Measurements from ENCODE around the gene TUBA3C. TPM values are rescaled to one million over a fixed set of nuclear protein-coding genes. Genes with fewer than 3 reads are reported as not detected.

Gene TUBA3C
- total and polyA plus RNA-seq, 2 experiments from 2014 or later, result not detected

DNA sequence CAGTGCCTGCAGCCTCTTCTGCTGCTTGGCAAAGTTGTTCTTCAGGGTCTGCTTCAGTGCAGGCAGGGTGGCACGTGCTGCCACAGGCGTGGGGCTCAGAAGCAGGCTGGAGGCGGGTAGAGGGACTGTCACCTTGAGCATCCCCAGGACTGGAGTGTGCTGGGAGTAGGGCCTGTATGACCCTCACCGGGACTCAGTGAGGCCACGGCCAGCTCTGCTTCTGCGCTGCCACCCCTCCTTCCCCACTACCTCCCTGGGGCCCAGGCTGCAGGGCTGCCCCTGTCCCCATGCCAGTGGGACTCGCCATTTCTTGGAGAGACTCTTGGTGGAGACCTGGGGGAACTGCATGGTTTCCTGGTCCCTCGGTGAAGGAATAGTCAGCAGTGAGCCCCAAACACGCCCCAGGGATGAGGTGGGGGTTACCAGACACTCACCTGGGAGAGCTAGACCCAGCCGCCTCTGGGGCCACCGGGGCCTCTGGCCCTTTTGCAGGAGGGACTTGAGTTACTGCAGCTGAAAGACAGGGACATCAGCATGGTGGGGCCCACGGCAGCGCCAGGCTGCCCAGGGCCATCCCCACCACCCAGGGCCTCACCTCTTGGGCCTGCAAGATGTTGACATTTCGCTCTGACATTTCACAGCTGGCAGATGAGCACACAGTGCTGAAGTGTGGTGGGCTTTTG, 29.9 kb downstream of the TUBA3C start:
- H3K79me2 ChIP-seq (replicated peaks; ENCODE audit: insufficient read depth), result no peaks in the 10 kb centered on the region
- no peak for DNase-seq (ENCODE audit: low spot score)
- no peaks in the 10 kb centered on the region for H3F3A ChIP-seq (replicated peaks; ENCODE audit: low read depth)
- H3K27ac ChIP-seq (ENCODE audit: low read depth), result no peak overlapping the region
- H3K36me3 ChIP-seq (ENCODE audit: insufficient read depth), result no peaks in the 10 kb centered on the region; the same call in 1 of the 2 replicates
- peaks cover 97% of the 10 kb centered on the region for H3K9me3 Mint-ChIP-seq
- H4K20me1 ChIP-seq (replicated peaks; ENCODE audit: insufficient read depth), result no peaks in the 10 kb centered on the region
- peaks cover 10% of the 10 kb centered on the region for H3K27me3 Mint-ChIP-seq (ENCODE audit: insufficient read depth, low read depth, poor library complexity)
- no peak overlapping the region for H2AFZ ChIP-seq
- H3K4me2 ChIP-seq, result no peak overlapping the region
- TF ChIP-seq ZNF114 (CRISPR knock-in tag; IDR thresholded peaks at IDR 0.05), result no peak
- no peak for TF ChIP-seq STAT1 (IDR thresholded peaks at IDR 0.05; ENCODE audit: unreplicated experiment)
- no peak for TF ChIP-seq EZH2 (IDR thresholded peaks at IDR 0.05; ENCODE audit: low read depth, unreplicated experiment)
- TF ChIP-seq ZNF331 (CRISPR knock-in tag; IDR thresholded peaks at IDR 0.05; ENCODE audit: low read depth), result no peak
- no peak for TF ChIP-seq CREB1 (CRISPR knock-in tag; IDR thresholded peaks at IDR 0.05; ENCODE audit: low read depth)
- no peak for TF ChIP-seq REST (IDR thresholded peaks at IDR 0.05; ENCODE audit: unreplicated experiment)
- no peak for TF ChIP-seq JUNB (IDR thresholded peaks at IDR 0.05; ENCODE audit: unreplicated experiment)
- TF ChIP-seq ETS1 (IDR thresholded peaks at IDR 0.05), result no peak
- TF ChIP-seq, protein P1, sequence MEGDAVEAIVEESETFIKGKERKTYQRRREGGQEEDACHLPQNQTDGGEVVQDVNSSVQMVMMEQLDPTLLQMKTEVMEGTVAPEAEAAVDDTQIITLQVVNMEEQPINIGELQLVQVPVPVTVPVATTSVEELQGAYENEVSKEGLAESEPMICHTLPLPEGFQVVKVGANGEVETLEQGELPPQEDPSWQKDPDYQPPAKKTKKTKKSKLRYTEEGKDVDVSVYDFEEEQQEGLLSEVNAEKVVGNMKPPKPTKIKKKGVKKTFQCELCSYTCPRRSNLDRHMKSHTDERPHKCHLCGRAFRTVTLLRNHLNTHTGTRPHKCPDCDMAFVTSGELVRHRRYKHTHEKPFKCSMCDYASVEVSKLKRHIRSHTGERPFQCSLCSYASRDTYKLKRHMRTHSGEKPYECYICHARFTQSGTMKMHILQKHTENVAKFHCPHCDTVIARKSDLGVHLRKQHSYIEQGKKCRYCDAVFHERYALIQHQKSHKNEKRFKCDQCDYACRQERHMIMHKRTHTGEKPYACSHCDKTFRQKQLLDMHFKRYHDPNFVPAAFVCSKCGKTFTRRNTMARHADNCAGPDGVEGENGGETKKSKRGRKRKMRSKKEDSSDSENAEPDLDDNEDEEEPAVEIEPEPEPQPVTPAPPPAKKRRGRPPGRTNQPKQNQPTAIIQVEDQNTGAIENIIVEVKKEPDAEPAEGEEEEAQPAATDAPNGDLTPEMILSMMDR (conservative IDR thresholded peaks at IDR 0.05; ENCODE audit: low read depth in 2 of 2), result no peak
- TF ChIP-seq, protein P2, sequence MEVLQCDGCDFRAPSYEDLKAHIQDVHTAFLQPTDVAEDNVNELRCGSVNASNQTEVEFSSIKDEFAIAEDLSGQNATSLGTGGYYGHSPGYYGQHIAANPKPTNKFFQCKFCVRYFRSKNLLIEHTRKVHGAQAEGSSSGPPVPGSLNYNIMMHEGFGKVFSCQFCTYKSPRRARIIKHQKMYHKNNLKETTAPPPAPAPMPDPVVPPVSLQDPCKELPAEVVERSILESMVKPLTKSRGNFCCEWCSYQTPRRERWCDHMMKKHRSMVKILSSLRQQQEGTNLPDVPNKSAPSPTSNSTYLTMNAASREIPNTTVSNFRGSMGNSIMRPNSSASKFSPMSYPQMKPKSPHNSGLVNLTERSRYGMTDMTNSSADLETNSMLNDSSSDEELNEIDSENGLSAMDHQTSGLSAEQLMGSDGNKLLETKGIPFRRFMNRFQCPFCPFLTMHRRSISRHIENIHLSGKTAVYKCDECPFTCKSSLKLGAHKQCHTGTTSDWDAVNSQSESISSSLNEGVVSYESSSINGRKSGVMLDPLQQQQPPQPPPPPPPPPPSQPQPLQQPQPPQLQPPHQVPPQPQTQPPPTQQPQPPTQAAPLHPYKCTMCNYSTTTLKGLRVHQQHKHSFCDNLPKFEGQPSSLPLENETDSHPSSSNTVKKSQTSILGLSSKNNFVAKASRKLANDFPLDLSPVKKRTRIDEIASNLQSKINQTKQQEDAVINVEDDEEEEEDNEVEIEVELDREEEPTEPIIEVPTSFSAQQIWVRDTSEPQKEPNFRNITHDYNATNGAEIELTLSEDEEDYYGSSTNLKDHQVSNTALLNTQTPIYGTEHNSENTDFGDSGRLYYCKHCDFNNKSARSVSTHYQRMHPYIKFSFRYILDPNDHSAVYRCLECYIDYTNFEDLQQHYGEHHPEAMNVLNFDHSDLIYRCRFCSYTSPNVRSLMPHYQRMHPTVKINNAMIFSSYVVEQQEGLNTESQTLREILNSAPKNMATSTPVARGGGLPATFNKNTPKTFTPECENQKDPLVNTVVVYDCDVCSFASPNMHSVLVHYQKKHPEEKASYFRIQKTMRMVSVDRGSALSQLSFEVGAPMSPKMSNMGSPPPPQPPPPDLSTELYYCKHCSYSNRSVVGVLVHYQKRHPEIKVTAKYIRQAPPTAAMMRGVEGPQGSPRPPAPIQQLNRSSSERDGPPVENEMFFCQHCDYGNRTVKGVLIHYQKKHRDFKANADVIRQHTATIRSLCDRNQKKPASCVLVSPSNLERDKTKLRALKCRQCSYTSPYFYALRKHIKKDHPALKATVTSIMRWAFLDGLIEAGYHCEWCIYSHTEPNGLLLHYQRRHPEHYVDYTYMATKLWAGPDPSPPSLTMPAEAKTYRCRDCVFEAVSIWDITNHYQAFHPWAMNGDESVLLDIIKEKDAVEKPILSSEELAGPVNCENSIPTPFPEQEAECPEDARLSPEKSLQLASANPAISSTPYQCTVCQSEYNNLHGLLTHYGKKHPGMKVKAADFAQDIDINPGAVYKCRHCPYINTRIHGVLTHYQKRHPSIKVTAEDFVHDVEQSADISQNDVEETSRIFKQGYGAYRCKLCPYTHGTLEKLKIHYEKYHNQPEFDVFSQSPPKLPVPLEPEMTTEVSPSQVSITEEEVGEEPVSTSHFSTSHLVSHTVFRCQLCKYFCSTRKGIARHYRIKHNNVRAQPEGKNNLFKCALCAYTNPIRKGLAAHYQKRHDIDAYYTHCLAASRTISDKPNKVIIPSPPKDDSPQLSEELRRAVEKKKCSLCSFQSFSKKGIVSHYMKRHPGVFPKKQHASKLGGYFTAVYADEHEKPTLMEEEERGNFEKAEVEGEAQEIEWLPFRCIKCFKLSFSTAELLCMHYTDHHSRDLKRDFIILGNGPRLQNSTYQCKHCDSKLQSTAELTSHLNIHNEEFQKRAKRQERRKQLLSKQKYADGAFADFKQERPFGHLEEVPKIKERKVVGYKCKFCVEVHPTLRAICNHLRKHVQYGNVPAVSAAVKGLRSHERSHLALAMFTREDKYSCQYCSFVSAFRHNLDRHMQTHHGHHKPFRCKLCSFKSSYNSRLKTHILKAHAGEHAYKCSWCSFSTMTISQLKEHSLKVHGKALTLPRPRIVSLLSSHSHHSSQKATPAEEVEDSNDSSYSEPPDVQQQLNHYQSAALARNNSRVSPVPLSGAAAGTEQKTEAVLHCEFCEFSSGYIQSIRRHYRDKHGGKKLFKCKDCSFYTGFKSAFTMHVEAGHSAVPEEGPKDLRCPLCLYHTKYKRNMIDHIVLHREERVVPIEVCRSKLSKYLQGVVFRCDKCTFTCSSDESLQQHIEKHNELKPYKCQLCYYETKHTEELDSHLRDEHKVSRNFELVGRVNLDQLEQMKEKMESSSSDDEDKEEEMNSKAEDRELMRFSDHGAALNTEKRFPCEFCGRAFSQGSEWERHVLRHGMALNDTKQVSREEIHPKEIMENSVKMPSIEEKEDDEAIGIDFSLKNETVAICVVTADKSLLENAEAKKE (CRISPR knock-in tag; IDR thresholded peaks at IDR 0.05), result no peak
- TF ChIP-seq POLR2AphosphoS5 (IDR thresholded peaks at IDR 0.05; ENCODE audit: low read depth), result no peak
- no peak for TF ChIP-seq EZH2phosphoT487 (IDR thresholded peaks at IDR 0.05; ENCODE audit: unreplicated experiment)
- TF ChIP-seq NANOG (IDR thresholded peaks at IDR 0.05; ENCODE audit: borderline replicate concordance), result no peak
- H3K4me3 Mint-ChIP-seq, result no peak overlapping the region
- H3K36me3 Mint-ChIP-seq (ENCODE audit: low read depth), result peaks cover 44% of the 10 kb centered on the region
- no peaks in the 10 kb centered on the region for H3K9me2 ChIP-seq (ENCODE audit: insufficient read depth)
- H3K27ac Mint-ChIP-seq, result no peak overlapping the region
- ATAC-seq, result no peak
- no peaks in the 10 kb centered on the region; the same call in 2 of the 3 replicates for H3K4me1 Mint-ChIP-seq
- H3K27me3 ChIP-seq (ENCODE audit: insufficient read depth), result no peaks in the 10 kb centered on the region
- H3K4me1 ChIP-seq (ENCODE audit: insufficient read depth), result no peaks in the 10 kb centered on the region
- no peak overlapping the region for H3K4me3 ChIP-seq
